GM12878 (cell line): ENCODE results near the gene SMARCC1. TPM values are rescaled to one million over a fixed set of nuclear protein-coding genes. Genes with fewer than 3 reads are reported as not detected.

Experiments used
- ATAC-seq: fragments of 200-7000 bp; cut with Tn5 transposase; 3 replicates; pipeline ENCODE4 v1.9.1; 2020; ENCODE audit warnings: mild to moderate bottlenecking, moderate library complexity
- BruUV-seq: library from RNA; stranded (reverse); fragments of 400-500 nt; replicated peaks from 2 replicates; lab custom pipeline; 2021; lab: Mats Ljungman, UMichigan
- CTCF ChIA-PET: fragments of 300-600 bp; sonication (Branson Sonifier 250); formaldehyde crosslinking; extraction: SDS; loops from one replicate; lab custom pipeline; 2021; ENCODE audit warnings: inconsistent platforms; lab: Yijun Ruan, JAX
- POLR2A ChIA-PET: fragments of 350-600 bp; formaldehyde crosslinking; extraction: SDS; loops from one replicate; lab custom pipeline; 2021; ENCODE audit warnings: inconsistent platforms; lab: Charles Lee
- RAD21 ChIA-PET: fragments of 300-600 bp; sonication (Branson Sonifier 250); formaldehyde crosslinking; loops from one replicate; lab custom pipeline; 2023; ENCODE audit warnings: antibody characterized with exemption; ENCODE audit not compliant: unreplicated experiment; lab: Charles Lee
- SMC1A ChIA-PET: fragments of 300-600 bp; sonication (Branson Sonifier 250); formaldehyde crosslinking; loops from one replicate; lab custom pipeline; 2023; ENCODE audit not compliant: unreplicated experiment, uncharacterized antibody; lab: Charles Lee
- DNase-seq: peaks from one replicate; pipeline ENCODE4 v3.0.0-alpha.2; 2011; ENCODE audit warnings: low read depth, low spot score
- FAIRE-seq: peaks from 3 replicates; lab custom pipeline; 2011; peaks lifted over from hg19 to GRCh38; lab: Jason Lieb, UNC
- H2AFZ ChIP-seq: 2 replicates; pipeline ENCODE4 v1.6.0; 2011; ENCODE audit warnings: low read depth, low read length, control low read depth; ENCODE audit not compliant: control insufficient read depth
- H3K27ac ChIP-seq: 2 replicates; pipeline ENCODE4 v1.5.1; 2011; ENCODE audit warnings: control low read depth; ENCODE audit not compliant: control insufficient read depth, insufficient read depth
- H3K27me3 ChIP-seq, 2 experiments: replicated peaks in 1 of 2; 2 replicates each; pipeline versions ENCODE4 v1.6.0 to v1.6.1; 2011; ENCODE audit warnings: low read length in 1 of 2; ENCODE audit not compliant: control insufficient read depth in 2 of 2, insufficient read depth in 2 of 2
- H3K36me3 ChIP-seq, 2 experiments: 2 replicates each; pipeline ENCODE4 v1.5.1; 2011; ENCODE audit warnings: low read length in 1 of 2; ENCODE audit not compliant: control insufficient read depth in 2 of 2, insufficient read depth in 2 of 2
- H3K4me1 ChIP-seq: 2 replicates; pipeline ENCODE4 v1.6.1; 2011; ENCODE audit warnings: mild to moderate bottlenecking, low read length, moderate library complexity, mixed read lengths; ENCODE audit not compliant: control insufficient read depth, insufficient read depth
- H3K4me2 ChIP-seq: 2 replicates; pipeline ENCODE4 v1.6.0; 2011; ENCODE audit warnings: control low read depth; ENCODE audit not compliant: control insufficient read depth, insufficient read depth
- H3K4me3 ChIP-seq: fragments of 200-600 bp; sonication (generic); 2 replicates; pipeline ENCODE4 v1.5.1; 2016
- H3K79me2 ChIP-seq: 2 replicates; pipeline ENCODE4 v1.6.0; 2011; ENCODE audit warnings: low read length; ENCODE audit not compliant: control insufficient read depth, insufficient read depth
- H3K9ac ChIP-seq: 2 replicates; pipeline ENCODE4 v1.8.0; 2011; ENCODE audit warnings: low read length, control low read depth, mixed read lengths; ENCODE audit not compliant: control insufficient read depth, insufficient read depth
- H3K9me3 ChIP-seq: replicated peaks from 3 replicates; pipeline ENCODE4 v1.5.1; 2011; ENCODE audit warnings: mild to moderate bottlenecking, low read length; ENCODE audit not compliant: control insufficient read depth, insufficient read depth
- H4K20me1 ChIP-seq: 2 replicates; pipeline ENCODE4 v1.6.0; 2011; ENCODE audit not compliant: control insufficient read depth, insufficient read depth
- CHD2 ChIP-seq: IDR thresholded peaks from 2 replicates; pipeline ENCODE4 v1.6.1; 2011; ENCODE audit warnings: low read depth, low read length, improper control_type of control experiment, borderline replicate concordance
- MTA3 ChIP-seq: IDR thresholded peaks from 2 replicates; pipeline ENCODE4 v1.6.1; 2012; ENCODE audit warnings: low read length, inconsistent platforms, borderline replicate concordance
- SP1 ChIP-seq: IDR thresholded peaks from one replicate; pipeline ENCODE4 v1.6.1; 2011; ENCODE audit warnings: low read depth, low read length
- SREBF1 ChIP-seq: IDR thresholded peaks from 2 replicates; pipeline ENCODE4 v1.6.1; 2012; ENCODE audit warnings: mild to moderate bottlenecking, low read length
- ZNF24 ChIP-seq: fragments of 450-650 bp; IDR thresholded peaks from 2 replicates; pipeline ENCODE4 v1.6.1; 2017; ENCODE audit warnings: antibody characterized with exemption, mild to moderate bottlenecking
- in situ Hi-C: fragments of 300-500 bp; cut with MboI; formaldehyde crosslinking; loops from 9 replicates; pipeline ENCODE4 v1.14.3; 2018; ENCODE audit warnings: mixed read lengths
- intact Hi-C: fragments of 100-400 bp; cut with micrococcal nuclease; formaldehyde crosslinking; loops from one replicate; pipeline ENCODE4 v1.14.2; 2022; ENCODE audit not compliant: unreplicated experiment
- polyA plus RNA-seq, 11 experiments: library from polyadenylated mRNA; depleted of rRNA in 4 of 11; unstranded in 6 of 11; stranded (reverse) in 5 of 11; fragments of >200 nt; fragmentation: Nextera tagmentation in 4 of 11; fragmentation: Illumina TruSeq in 1 of 11; extraction: Ambion mirVana in 4 of 11; extraction: Trizol in 1 of 11; gene quantifications; 1 replicate in 1 of 11; 2 replicates in 10 of 11; pipeline versions ENCODE4 v1.2.1 to v1.2.3, GENCODE V29; 2011 to 2016; ENCODE audit warnings: inconsistent platforms in 2 of 11, missing spikeins in 2 of 11, low read depth in 1 of 11
- total RNA-seq, 4 experiments: library from RNA; depleted of rRNA in 3 of 4; stranded (reverse); fragments of >200 nt in 3 of 4; fragmentation: Illumina TruSeq in 1 of 4; extraction: Trizol in 1 of 4; gene quantifications; 2 replicates each; pipeline versions ENCODE4 v1.2.1 to v1.2.3, GENCODE V29; 2013 to 2021
- TF ChIP-seq, protein P1 (sequence below): fragments of 450-650 bp; IDR thresholded peaks from 2 replicates; pipeline ENCODE4 v1.6.1; 2016; ENCODE audit warnings: mild to moderate bottlenecking, moderate library complexity, borderline replicate concordance

The SMARCC1 gene
- total and polyA plus RNA-seq, 10 of the 15 experiments (the other 5 are each of a cell fraction or from before 2014, with no cell fraction given): 26.6 to 147 (median 57.1) TPM

DNA sequence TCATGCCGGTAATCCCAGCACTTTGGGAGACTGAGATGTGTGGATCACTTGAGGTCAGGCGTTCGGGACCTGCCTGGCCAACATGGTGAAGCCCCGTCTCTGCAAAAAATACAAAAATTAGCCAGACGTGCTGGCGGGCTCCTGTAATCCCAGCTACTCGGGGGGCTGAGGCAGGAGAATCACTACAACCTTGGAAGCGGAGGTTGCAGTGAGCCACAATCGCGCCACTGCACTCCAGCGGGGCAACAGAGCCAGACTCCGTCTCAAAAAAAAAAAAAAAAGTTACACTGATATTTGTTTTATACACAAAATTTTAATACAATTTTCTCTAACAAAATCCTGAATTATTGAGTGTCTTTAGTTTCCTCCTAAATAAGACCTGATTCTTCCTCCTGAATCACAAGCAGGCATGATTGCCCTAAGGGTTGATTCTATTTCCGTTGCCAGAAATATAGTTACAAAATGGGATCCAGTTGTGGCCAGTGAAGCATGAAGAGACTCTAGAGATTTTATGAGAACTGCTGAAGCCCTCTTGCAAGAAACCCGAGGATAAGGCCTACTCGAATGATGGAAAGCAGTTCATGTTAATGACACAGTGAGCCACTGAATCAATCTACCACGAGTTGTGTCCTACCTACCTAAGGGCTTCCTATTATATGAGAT is 9.6 kb upstream of the SMARCC1 start (continued):
- TF ChIP-seq, protein P1, sequence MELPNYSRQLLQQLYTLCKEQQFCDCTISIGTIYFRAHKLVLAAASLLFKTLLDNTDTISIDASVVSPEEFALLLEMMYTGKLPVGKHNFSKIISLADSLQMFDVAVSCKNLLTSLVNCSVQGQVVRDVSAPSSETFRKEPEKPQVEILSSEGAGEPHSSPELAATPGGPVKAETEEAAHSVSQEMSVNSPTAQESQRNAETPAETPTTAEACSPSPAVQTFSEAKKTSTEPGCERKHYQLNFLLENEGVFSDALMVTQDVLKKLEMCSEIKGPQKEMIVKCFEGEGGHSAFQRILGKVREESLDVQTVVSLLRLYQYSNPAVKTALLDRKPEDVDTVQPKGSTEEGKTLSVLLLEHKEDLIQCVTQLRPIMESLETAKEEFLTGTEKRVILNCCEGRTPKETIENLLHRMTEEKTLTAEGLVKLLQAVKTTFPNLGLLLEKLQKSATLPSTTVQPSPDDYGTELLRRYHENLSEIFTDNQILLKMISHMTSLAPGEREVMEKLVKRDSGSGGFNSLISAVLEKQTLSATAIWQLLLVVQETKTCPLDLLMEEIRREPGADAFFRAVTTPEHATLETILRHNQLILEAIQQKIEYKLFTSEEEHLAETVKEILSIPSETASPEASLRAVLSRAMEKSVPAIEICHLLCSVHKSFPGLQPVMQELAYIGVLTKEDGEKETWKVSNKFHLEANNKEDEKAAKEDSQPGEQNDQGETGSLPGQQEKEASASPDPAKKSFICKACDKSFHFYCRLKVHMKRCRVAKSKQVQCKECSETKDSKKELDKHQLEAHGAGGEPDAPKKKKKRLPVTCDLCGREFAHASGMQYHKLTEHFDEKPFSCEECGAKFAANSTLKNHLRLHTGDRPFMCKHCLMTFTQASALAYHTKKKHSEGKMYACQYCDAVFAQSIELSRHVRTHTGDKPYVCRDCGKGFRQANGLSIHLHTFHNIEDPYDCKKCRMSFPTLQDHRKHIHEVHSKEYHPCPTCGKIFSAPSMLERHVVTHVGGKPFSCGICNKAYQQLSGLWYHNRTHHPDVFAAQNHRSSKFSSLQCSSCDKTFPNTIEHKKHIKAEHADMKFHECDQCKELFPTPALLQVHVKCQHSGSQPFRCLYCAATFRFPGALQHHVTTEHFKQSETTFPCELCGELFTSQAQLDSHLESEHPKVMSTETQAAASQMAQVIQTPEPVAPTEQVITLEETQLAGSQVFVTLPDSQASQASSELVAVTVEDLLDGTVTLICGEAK: no peak
- TF ChIP-seq SREBF1: no peak
- TF ChIP-seq SP1: no peak
- no peak for TF ChIP-seq CHD2
- TF ChIP-seq ZNF24: no peak

DNA sequence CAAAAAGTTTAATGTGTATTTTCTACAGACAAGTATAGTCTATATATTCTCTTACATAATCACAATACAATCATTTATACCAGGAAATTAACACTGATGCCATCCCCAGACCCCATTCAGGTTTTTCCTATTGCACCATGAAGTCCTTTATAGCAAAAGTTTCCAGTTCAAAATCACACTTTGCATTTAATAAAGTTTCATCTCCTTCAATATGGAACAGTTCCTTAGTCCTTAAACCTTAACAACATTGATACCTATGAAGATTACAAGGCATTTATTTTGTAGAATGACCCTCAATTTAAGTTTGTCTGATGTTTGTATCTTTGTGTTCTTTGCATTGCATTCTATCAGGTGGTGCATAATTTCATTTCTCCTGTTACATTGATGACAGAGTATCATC is 2.0 kb upstream of the SMARCC1 start:
- intact Hi-C loops (loop anchor here (5.0 kb wide), 1 partner anchor 41 kb away; no protein-coding TSS in a partner anchor), in situ Hi-C loops (no loop called here)
- Histone ChIP-seq H3K4me2 (peak overlapping the region; percentile 99; the same call in 1 of the 2 replicates), H3K9me3 (no peaks in the 10 kb centered on the region), H2AFZ (no peak overlapping the region; the same call in 1 of the 2 replicates), H3K4me3 (no peak overlapping the region), H3K27me3 (no peaks in the 10 kb centered on the region), H3K27ac (peak overlapping the region; percentile 97; the same call in 1 of the 2 replicates), H3K9ac (no peak overlapping the region), H3K36me3 (no peaks in the 10 kb centered on the region), H3K4me1 (peaks cover 3% of the 10 kb centered on the region), H3K79me2 (peaks cover 34% of the 10 kb centered on the region), H4K20me1 (no peaks in the 10 kb centered on the region)
- TF ChIP-seq, protein P1: peak; percentile 69; the same call in 1 of the 2 replicates
- no peak for TF ChIP-seq MTA3
- ChIA-PET RAD21 (interaction anchor here (0.6 to 1.2 kb wide), 3 partner anchors 19 to 263 kb away, joined by 3 read pairs; no protein-coding TSS in a partner anchor), SMC1A (interaction anchor here (0.8 to 1.3 kb wide), 2 partner anchors 19 to 70 kb away, joined by 3 read pairs; partner anchors contain the start of gene DHX30), CTCF (interaction anchor here (1.1 to 2.4 kb wide), 5 partner anchors 11 to 261 kb away, joined by 3 to 18 read pairs (median 4); no protein-coding TSS in a partner anchor), POLR2A (no interaction called here)
- ATAC-seq (no peak), FAIRE-seq (no peak), DNase-seq (no peak)
- BruUV-seq: no TSS peak
